Fibroblast of villous mesenchyme (primary cell): ENCODE results near the gene TRMT44. TPM values are rescaled to one million over a fixed set of nuclear protein-coding genes. Genes with fewer than 3 reads are reported as not detected.

Experiments
- DNase-seq: peaks from one replicate; pipeline ENCODE4 v3.0.0-alpha.2; 2010; ENCODE audit warnings: low read depth
- H3K4me3 ChIP-seq: 2 replicates; pipeline ENCODE4 v1.5.1; 2011; ENCODE audit warnings: low read depth, mild to moderate bottlenecking, low read length
- CTCF ChIP-seq: IDR thresholded peaks from 2 replicates; pipeline ENCODE4 v1.5.1; 2012; ENCODE audit warnings: low read depth, mild to moderate bottlenecking, low read length; ENCODE audit not compliant: insufficient read depth
- total RNA-seq: library from RNA; depleted of rRNA; stranded (reverse); fragments of >200 nt; gene quantifications from 2 replicates; pipeline ENCODE4 v1.2.3, GENCODE V29; 2012

Gene TRMT44
- total RNA-seq, 1 donor, result 19.4 TPM

GRCh38 chr4:8472158-8472688 lies 31.6 kb downstream of the TRMT44 start:
- peak; percentile 21 for DNase-seq
- no peak for TF ChIP-seq CTCF
- H3K4me3 ChIP-seq, result no peak overlapping the region

- no peak overlapping the region for H3K4me3 ChIP-seq
- TF ChIP-seq CTCF, result no peak
- DNase-seq, result peak; percentile 100
These were observed 32.2 kb downstream of the TRMT44 start for GRCh38 chr4:8472689-8473197.

GRCh38 chr4:8473198-8473919 lies 32.8 kb downstream of the TRMT44 start:
- H3K4me3 ChIP-seq, result peak overlapping the region; percentile 42
- DNase-seq, result no peak
- TF ChIP-seq CTCF, result peak; percentile 63

- H3K4me3 ChIP-seq, result peak overlapping the region; percentile 42
- no peak for TF ChIP-seq CTCF
- DNase-seq, result peak; percentile 43
These were observed 33.5 kb downstream of the TRMT44 start for GRCh38 chr4:8473920-8474590.

- DNase-seq, result no peak
- TF ChIP-seq CTCF, result no peak
- H3K4me3 ChIP-seq, result no peak overlapping the region
These were observed 34.3 kb downstream of the TRMT44 start for GRCh38 chr4:8474856-8475255.

- DNase-seq, result no peak
- TF ChIP-seq CTCF, result no peak
- H3K4me3 ChIP-seq, result no peak overlapping the region
These were observed 35.4 kb downstream of the TRMT44 start for GRCh38 chr4:8475751-8476575.
